CD4-positive, alpha-beta T cell (primary cell): ENCODE data around the gene DNAAF1. TPM values are rescaled to one million over a fixed set of nuclear protein-coding genes. Genes with fewer than 3 reads are reported as not detected.

Experiments used
- ATAC-seq: fragments of 200-7000 bp; cut with Tn5 transposase; one replicate; pipeline ENCODE4 v1.10.0; 2022; ENCODE audit warnings: mild to moderate bottlenecking; ENCODE audit not compliant: poor library complexity
- CTCF ChIA-PET: fragments of 350-600 bp; sonication (Branson Sonifier 250); formaldehyde crosslinking; loops from one replicate; lab custom pipeline; 2021; ENCODE audit warnings: antibody characterized with exemption, inconsistent platforms; lab: Charles Lee
- POLR2A ChIA-PET: fragments of 350-600 bp; sonication (Branson Sonifier 250); formaldehyde crosslinking; loops from one replicate; lab custom pipeline; 2021; ENCODE audit warnings: antibody characterized with exemption, inconsistent platforms; lab: Charles Lee
- DNase-seq, 14 experiments: peaks; one replicate each; pipeline ENCODE4 v3.0.0-alpha.2; 2013 to 2020; ENCODE audit warnings: mixed read lengths in 2 of 14
- H3K27ac ChIP-seq, 2 donors: one replicate each; pipeline versions ENCODE4 v1.5.1 to v1.7.0; 2013; ENCODE audit warnings: low read length in 2 of 2, low read depth in 1 of 2, mild to moderate bottlenecking in 1 of 2
- H3K27me3 ChIP-seq, 2 experiments: 1 replicate in 1 of 2; 2 replicates in 1 of 2; pipeline versions ENCODE4 v1.6.1 to v1.7.0; 2013; ENCODE audit warnings: low read length in 2 of 2, control low read depth in 1 of 2, mild to moderate bottlenecking in 1 of 2, moderate library complexity in 1 of 2; ENCODE audit not compliant: insufficient read depth in 2 of 2, control insufficient read depth in 1 of 2
- H3K36me3 ChIP-seq: one replicate; pipeline ENCODE4 v1.6.1; 2013; ENCODE audit warnings: low read length, control low read depth; ENCODE audit not compliant: insufficient read depth
- H3K4me1 ChIP-seq: one replicate; pipeline ENCODE4 v1.6.1; 2013; ENCODE audit warnings: low read length, control low read depth; ENCODE audit not compliant: insufficient read depth
- H3K4me3 ChIP-seq: one replicate; pipeline ENCODE4 v1.5.1; 2013; ENCODE audit warnings: mild to moderate bottlenecking, low read length, moderate library complexity
- H3K9me3 ChIP-seq, 2 experiments: 1 replicate in 1 of 2; 2 replicates in 1 of 2; pipeline versions ENCODE4 v1.6.1 to v1.7.0; 2013; ENCODE audit warnings: low read length in 2 of 2, mild to moderate bottlenecking in 2 of 2, control low read depth in 1 of 2, moderate library complexity in 1 of 2; ENCODE audit not compliant: control insufficient read depth in 1 of 2, insufficient read depth in 1 of 2
- H3K27ac Mint-ChIP-seq: one replicate; pipeline ENCODE4 v1.8.0; 2020; ENCODE audit warnings: mixed read lengths
- H3K27me3 Mint-ChIP-seq: one replicate; pipeline ENCODE4 v1.8.0; 2021; ENCODE audit warnings: mixed read lengths
- H3K36me3 Mint-ChIP-seq: one replicate; pipeline ENCODE4 v1.8.0; 2021; ENCODE audit warnings: low read depth, mixed read lengths
- H3K4me1 Mint-ChIP-seq: one replicate; pipeline ENCODE4 v1.8.0; 2021; ENCODE audit warnings: low read depth, mixed read lengths
- H3K4me3 Mint-ChIP-seq: one replicate; pipeline ENCODE4 v1.8.0; 2020; ENCODE audit warnings: mild to moderate bottlenecking, mixed read lengths
- H3K9me3 Mint-ChIP-seq: one replicate; pipeline ENCODE4 v1.8.0; 2020; ENCODE audit warnings: mixed read lengths
- intact Hi-C, 2 experiments: fragments of 100-400 bp; cut with DNase I in 1 of 2; cut with micrococcal nuclease in 1 of 2; formaldehyde crosslinking; loops; one replicate each; pipeline versions ENCODE4 v1.15.1 to v1.9.0; 2023 to 2025; cut with DNase I, micrococcal nuclease
- total RNA-seq, 174 experiments: library from RNA in 2 of 174; stranded (reverse) in 2 of 174; gene quantifications; one replicate each; pipeline ENCODE4 v1.2.3 and lab custom pipeline; 2021 to 2026
- TF ChIP-seq, protein P1 (sequence below): fragments of 200-600 bp; IDR thresholded peaks from one replicate; pipeline ENCODE4 v1.8.0; 2022; ENCODE audit warnings: antibody characterized with exemption, mild to moderate bottlenecking

The DNAAF1 gene
- total RNA-seq, 2 experiments from 2014 or later, result not detected

DNA sequence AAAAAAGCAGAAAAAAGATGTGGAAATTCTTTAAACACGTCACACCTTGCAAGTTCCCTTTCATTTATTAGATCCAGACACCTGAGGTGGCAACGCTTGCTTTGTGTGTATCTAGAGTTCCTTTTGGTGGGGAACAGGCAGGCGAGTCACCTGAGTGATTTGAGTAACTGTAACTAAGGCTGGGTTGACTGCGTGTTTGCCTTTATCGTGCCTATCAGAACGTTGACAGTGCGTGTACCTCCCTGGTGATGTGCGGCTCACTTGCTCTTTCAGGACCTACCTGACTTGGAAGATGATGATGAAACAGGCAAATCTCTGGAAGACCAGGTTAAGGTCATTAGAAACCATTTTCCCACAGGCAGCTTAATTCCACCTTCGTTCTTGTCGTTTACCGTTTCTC, 29.3 kb downstream of the DNAAF1 start:
- ChIA-PET CTCF (no interaction called here), POLR2A (no interaction called here)
- H3K4me3 Mint-ChIP-seq, result no peak overlapping the region
- Histone ChIP-seq H3K27me3 (peaks cover 0 to 2% of the 10 kb centered on the region in 2 experiments), H3K36me3 (peaks cover 13% of the 10 kb centered on the region), H3K4me3 (no peak overlapping the region), H3K9me3 (no peaks in the 10 kb centered on the region), H3K27ac (no peak overlapping the region), H3K4me1 (no peaks in the 10 kb centered on the region)
- DNase-seq (no peak), ATAC-seq (no peak)
- no peak overlapping the region for H3K27ac Mint-ChIP-seq
- H3K4me1 Mint-ChIP-seq, result peaks cover 6% of the 10 kb centered on the region
- H3K36me3 Mint-ChIP-seq, result peaks cover 14% of the 10 kb centered on the region
- TF ChIP-seq, protein P1, sequence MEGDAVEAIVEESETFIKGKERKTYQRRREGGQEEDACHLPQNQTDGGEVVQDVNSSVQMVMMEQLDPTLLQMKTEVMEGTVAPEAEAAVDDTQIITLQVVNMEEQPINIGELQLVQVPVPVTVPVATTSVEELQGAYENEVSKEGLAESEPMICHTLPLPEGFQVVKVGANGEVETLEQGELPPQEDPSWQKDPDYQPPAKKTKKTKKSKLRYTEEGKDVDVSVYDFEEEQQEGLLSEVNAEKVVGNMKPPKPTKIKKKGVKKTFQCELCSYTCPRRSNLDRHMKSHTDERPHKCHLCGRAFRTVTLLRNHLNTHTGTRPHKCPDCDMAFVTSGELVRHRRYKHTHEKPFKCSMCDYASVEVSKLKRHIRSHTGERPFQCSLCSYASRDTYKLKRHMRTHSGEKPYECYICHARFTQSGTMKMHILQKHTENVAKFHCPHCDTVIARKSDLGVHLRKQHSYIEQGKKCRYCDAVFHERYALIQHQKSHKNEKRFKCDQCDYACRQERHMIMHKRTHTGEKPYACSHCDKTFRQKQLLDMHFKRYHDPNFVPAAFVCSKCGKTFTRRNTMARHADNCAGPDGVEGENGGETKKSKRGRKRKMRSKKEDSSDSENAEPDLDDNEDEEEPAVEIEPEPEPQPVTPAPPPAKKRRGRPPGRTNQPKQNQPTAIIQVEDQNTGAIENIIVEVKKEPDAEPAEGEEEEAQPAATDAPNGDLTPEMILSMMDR, result no peak
- H3K9me3 Mint-ChIP-seq, result no peaks in the 10 kb centered on the region
- peaks cover 6% of the 10 kb centered on the region for H3K27me3 Mint-ChIP-seq
- intact Hi-C loops, result loop anchor here (2.0 to 10.0 kb wide), 3 partner anchors 58 to 250 kb away; partner anchors contain the start of gene MBTPS1 (in 1 of the 2)

DNA sequence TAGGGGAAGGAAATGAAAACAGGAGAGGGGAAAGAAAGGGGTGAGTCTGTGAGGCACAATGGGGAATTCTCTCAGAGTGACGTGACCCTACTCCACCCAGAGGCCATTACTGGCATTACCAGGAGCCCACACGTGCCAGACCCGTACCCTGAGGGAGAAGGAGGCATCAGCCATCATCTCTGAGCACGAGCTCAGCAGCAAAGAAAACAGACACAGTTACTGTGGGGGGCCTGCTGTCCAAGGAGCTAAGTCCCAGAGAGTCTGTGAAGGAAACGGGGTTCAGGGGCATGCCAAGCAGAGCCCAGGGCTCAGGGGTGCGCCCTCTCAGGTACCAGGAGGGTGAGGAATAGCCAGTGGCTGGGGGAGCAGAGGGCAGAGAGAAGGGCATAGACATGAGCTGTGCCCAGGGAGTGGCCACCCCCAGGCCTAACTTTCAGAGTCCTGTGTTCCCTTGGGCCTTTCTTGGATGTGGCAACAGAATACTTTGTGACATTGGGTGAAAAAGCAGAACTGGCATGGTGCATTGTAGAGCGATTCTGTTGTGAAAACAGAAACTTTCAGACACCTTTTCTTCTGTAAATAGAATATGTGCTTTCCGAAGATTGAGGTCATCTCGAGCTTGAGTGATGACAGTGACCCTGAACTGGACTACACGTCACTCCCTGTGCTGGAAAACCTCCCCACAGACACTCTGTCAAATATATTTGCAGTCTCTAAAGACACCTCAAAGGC, 30.4 kb downstream of the DNAAF1 start:
- POLR2A ChIA-PET, result interaction anchor here (1.4 kb wide), 1 partner anchor 11 kb away, joined by 8 read pairs; the partner anchor contains the start of gene TAF1C
- intact Hi-C loops, result loop anchor here (1.0 to 10.0 kb wide), 4 partner anchors 59 to 251 kb away; partner anchors contain the start of gene MBTPS1 (in 1 of the 2)
- H3K27ac Mint-ChIP-seq, result no peak overlapping the region
- TF ChIP-seq, protein P1, result peak; percentile 75
- Histone ChIP-seq H3K9me3 (no peaks in the 10 kb centered on the region), H3K27ac (no peak overlapping the region), H3K36me3 (peaks cover 21% of the 10 kb centered on the region), H3K4me1 (no peaks in the 10 kb centered on the region), H3K27me3 (peaks cover 0 to 2% of the 10 kb centered on the region in 2 experiments), H3K4me3 (no peak overlapping the region)
- CTCF ChIA-PET, result interaction anchor here (0.6 to 1.3 kb wide), 2 partner anchors 11 to 59 kb away, joined by 3 to 9 read pairs; partner anchors contain the start of gene TAF1C
- peaks cover 6% of the 10 kb centered on the region for H3K4me1 Mint-ChIP-seq
- peak; percentile 99 for ATAC-seq
- peaks cover 14% of the 10 kb centered on the region for H3K36me3 Mint-ChIP-seq
- no peak overlapping the region for H3K4me3 Mint-ChIP-seq
- H3K9me3 Mint-ChIP-seq, result no peaks in the 10 kb centered on the region
- DNase-seq, result peak in 11 of 14 experiments; percentile 28 to 72 (median 53)
- no peaks in the 10 kb centered on the region for H3K27me3 Mint-ChIP-seq

DNA sequence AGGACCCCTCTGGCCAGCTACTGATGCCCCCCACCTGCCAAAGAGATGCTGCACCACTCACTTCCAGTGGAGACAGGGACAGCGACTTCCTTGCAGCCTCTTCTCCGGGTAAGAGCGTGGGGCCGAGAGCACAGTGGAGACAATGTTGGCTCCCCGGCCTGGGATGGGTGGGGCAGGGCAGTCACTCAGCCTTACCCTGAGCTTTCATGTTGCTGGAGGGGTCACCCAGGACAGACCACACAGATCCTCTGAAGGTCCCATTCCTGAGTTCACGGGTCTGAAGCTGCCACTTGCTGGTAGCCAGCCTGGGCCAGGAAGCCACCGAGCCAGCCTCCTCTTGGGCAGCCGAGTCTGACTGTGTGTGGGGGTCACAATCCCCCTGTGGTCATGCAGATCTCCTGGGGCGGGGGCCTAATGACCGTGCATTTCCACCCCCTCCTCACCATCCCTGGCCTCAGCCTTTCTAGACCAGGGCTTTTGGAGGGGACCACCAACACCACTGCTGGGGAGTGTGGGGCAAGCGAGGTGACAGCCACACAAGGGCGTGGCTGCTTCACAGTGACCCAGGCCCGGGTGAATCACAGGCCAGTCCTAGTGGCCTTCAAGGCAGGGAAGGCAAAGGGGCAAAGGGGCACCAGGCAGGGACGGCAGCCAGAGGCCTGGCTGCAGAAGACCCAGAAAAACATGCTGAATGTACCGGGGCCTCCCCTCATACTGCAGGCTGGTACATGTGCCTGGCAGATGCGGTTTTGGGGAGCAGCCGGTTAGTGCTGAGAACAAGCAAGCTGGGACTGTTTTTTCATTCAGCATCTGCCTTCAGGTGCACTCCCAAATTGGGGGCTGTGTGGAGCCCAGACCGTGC, 31.3 kb downstream of the DNAAF1 start:
- H3K36me3 Mint-ChIP-seq, result peaks cover 14% of the 10 kb centered on the region
- CTCF ChIA-PET, result interaction anchor here (1.3 to 1.6 kb wide), 2 partner anchors 10 kb away, joined by 7 to 9 read pairs; partner anchors contain the start of gene TAF1C
- H3K27ac Mint-ChIP-seq, result no peak overlapping the region

More for the DNA sequence above, 31.3 kb downstream of the DNAAF1 start:
- no peak overlapping the region for H3K27ac ChIP-seq
- no peaks in the 10 kb centered on the region for H3K9me3 ChIP-seq
- peaks cover 6% of the 10 kb centered on the region for H3K4me1 Mint-ChIP-seq
- peak in 1 of 14 experiments; percentile 36 for DNase-seq
- no peaks in the 10 kb centered on the region for H3K27me3 Mint-ChIP-seq
- no peak overlapping the region for H3K4me3 Mint-ChIP-seq
- H3K4me1 ChIP-seq, result no peaks in the 10 kb centered on the region
- peaks cover 29% of the 10 kb centered on the region for H3K36me3 ChIP-seq
- ATAC-seq, result no peak
- intact Hi-C loops, result loop anchor here in 1 of 2 experiments (10.0 kb wide), 1 partner anchor 252 kb away; no protein-coding TSS in a partner anchor
- POLR2A ChIA-PET, result interaction anchor here (1.4 kb wide), 1 partner anchor 10 kb away, joined by 8 read pairs; the partner anchor contains the start of gene TAF1C
- no peak overlapping the region for H3K4me3 ChIP-seq
- peaks cover 0 to 1% of the 10 kb centered on the region in 2 experiments for H3K27me3 ChIP-seq
- TF ChIP-seq, protein P1, result no peak
- no peaks in the 10 kb centered on the region for H3K9me3 Mint-ChIP-seq
